PC-9 (cell line): ENCODE measurements around the gene NKX1-2. TPM values are rescaled to one million over a fixed set of nuclear protein-coding genes. Genes with fewer than 3 reads are reported as not detected.

Experiments used
- BruUV-seq: library from RNA; stranded (reverse); fragments of 400-500 nt; replicated peaks from 2 replicates; lab custom pipeline; 2021; lab: Mats Ljungman, UMichigan
- CTCF ChIA-PET: fragments of 300-600 bp; sonication (Branson Sonifier 250); formaldehyde crosslinking; loops from one replicate; lab custom pipeline; 2022; ENCODE audit warnings: antibody characterized with exemption; lab: Charles Lee
- POLR2A ChIA-PET: fragments of 300-600 bp; sonication (Branson Sonifier 250); formaldehyde crosslinking; loops from one replicate; lab custom pipeline; 2022; ENCODE audit warnings: antibody characterized with exemption; ENCODE audit not compliant: unreplicated experiment; lab: Charles Lee
- DNase-seq, 2 experiments: peaks; one replicate each; pipeline versions ENCODE4 v3.0.0 to v3.0.0-alpha.2; 2015 to 2022; ENCODE audit warnings: mixed read lengths in 1 of 2
- H2AFZ ChIP-seq: fragments of 200-600 bp; sonication (generic); 2 replicates; pipeline ENCODE4 v1.8.1; 2017; ENCODE audit warnings: antibody characterized with exemption
- H3F3A ChIP-seq: fragments of 200-600 bp; sonication (generic); 2 replicates; pipeline ENCODE4 v1.8.1; 2017; ENCODE audit warnings: antibody characterized with exemption, mild to moderate bottlenecking, low read depth; ENCODE audit not compliant: insufficient read depth
- H3K27ac ChIP-seq: fragments of 200-600 bp; sonication (generic); 2 replicates; pipeline ENCODE4 v1.6.1; 2016; ENCODE audit warnings: mixed run types
- H3K27me3 ChIP-seq: fragments of 200-600 bp; sonication (generic); 2 replicates; pipeline ENCODE4 v1.6.1; 2016; ENCODE audit warnings: low read depth, mixed run types; ENCODE audit not compliant: insufficient read depth
- H3K36me3 ChIP-seq: fragments of 200-600 bp; sonication (generic); 2 replicates; pipeline ENCODE4 v1.6.1; 2016; ENCODE audit warnings: low read depth, mixed run types
- H3K4me1 ChIP-seq: fragments of 200-600 bp; sonication (generic); replicated peaks from 2 replicates; pipeline ENCODE4 v1.6.1; 2016; ENCODE audit warnings: mixed run types; ENCODE audit not compliant: insufficient read depth
- H3K4me2 ChIP-seq: fragments of 200-600 bp; sonication (generic); 2 replicates; pipeline ENCODE4 v1.6.1; 2017; ENCODE audit warnings: mixed run types
- H3K4me3 ChIP-seq: fragments of 200-600 bp; sonication (generic); 2 replicates; pipeline ENCODE4 v1.6.1; 2016; ENCODE audit warnings: mixed run types
- H3K79me2 ChIP-seq: fragments of 200-600 bp; sonication (generic); 2 replicates; pipeline ENCODE4 v1.6.1; 2017; ENCODE audit warnings: low read depth, mixed run types
- H3K9me2 ChIP-seq: fragments of 200-600 bp; sonication (generic); 2 replicates; pipeline ENCODE4 v1.8.1; 2017; ENCODE audit warnings: mild to moderate bottlenecking; ENCODE audit not compliant: insufficient read depth
- H3K9me3 ChIP-seq: fragments of 200-600 bp; sonication (generic); 2 replicates; pipeline ENCODE4 v1.8.1; 2016; ENCODE audit warnings: low read depth; ENCODE audit not compliant: insufficient read depth
- H4K20me1 ChIP-seq: fragments of 200-600 bp; sonication (generic); 2 replicates; pipeline ENCODE4 v1.8.1; 2017; ENCODE audit not compliant: insufficient read depth
- EZH2 ChIP-seq: fragments of 200-600 bp; sonication (generic); IDR thresholded peaks from 2 replicates; pipeline ENCODE4 v1.8.0; 2017; ENCODE audit warnings: antibody characterized with exemption, low read depth
- intact Hi-C: fragments of 100-400 bp; cut with micrococcal nuclease; formaldehyde crosslinking; loops from one replicate; pipeline ENCODE4 v1.10.0; 2022; ENCODE audit not compliant: unreplicated experiment
- total RNA-seq: library from RNA; stranded (reverse); gene quantifications from 2 replicates; pipeline ENCODE4 v1.2.3, GENCODE V29; 2021
- TF ChIP-seq, protein P1 (sequence below): fragments of 200-600 bp; sonication (generic); conservative IDR thresholded peaks from 2 replicates; pipeline ENCODE4 v1.6.1; 2017; ENCODE audit warnings: mixed run types, antibody characterized with exemption, mild to moderate bottlenecking, moderate library complexity

Gene NKX1-2
- total RNA-seq, 1 experiment from 2014 or later: 2.9 TPM

- H3K4me2 ChIP-seq: no peak overlapping the region
- no TSS peak for BruUV-seq
Measured at GRCh38 chr10:124492266-124492665, 42.4 kb upstream of the NKX1-2 start.

GRCh38 chr10:124491105-124491504 lies 41.3 kb upstream of the NKX1-2 start:
- TF ChIP-seq, protein P1, sequence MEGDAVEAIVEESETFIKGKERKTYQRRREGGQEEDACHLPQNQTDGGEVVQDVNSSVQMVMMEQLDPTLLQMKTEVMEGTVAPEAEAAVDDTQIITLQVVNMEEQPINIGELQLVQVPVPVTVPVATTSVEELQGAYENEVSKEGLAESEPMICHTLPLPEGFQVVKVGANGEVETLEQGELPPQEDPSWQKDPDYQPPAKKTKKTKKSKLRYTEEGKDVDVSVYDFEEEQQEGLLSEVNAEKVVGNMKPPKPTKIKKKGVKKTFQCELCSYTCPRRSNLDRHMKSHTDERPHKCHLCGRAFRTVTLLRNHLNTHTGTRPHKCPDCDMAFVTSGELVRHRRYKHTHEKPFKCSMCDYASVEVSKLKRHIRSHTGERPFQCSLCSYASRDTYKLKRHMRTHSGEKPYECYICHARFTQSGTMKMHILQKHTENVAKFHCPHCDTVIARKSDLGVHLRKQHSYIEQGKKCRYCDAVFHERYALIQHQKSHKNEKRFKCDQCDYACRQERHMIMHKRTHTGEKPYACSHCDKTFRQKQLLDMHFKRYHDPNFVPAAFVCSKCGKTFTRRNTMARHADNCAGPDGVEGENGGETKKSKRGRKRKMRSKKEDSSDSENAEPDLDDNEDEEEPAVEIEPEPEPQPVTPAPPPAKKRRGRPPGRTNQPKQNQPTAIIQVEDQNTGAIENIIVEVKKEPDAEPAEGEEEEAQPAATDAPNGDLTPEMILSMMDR: no peak
- no peak for TF ChIP-seq EZH2

More at GRCh38 chr10:124492266-124492665, 42.4 kb upstream of the NKX1-2 start:
- POLR2A ChIA-PET: no interaction called here
- Histone ChIP-seq H3K27ac (no peak overlapping the region), H3K27me3 (no peaks in the 10 kb centered on the region), H3K36me3 (no peaks in the 10 kb centered on the region), H3K79me2 (no peaks in the 10 kb centered on the region), H4K20me1 (no peaks in the 10 kb centered on the region), H3K4me3 (no peak overlapping the region), H3K9me3 (no peaks in the 10 kb centered on the region), H3K4me1 (no peaks in the 10 kb centered on the region), H3F3A (no peaks in the 10 kb centered on the region), H2AFZ (no peak overlapping the region), H3K9me2 (no peaks in the 10 kb centered on the region)
- no peak for TF ChIP-seq EZH2
- TF ChIP-seq, protein P1: no peak
- DNase-seq: no peak
- CTCF ChIA-PET: no interaction called here
- intact Hi-C loops: no loop called here

DNA sequence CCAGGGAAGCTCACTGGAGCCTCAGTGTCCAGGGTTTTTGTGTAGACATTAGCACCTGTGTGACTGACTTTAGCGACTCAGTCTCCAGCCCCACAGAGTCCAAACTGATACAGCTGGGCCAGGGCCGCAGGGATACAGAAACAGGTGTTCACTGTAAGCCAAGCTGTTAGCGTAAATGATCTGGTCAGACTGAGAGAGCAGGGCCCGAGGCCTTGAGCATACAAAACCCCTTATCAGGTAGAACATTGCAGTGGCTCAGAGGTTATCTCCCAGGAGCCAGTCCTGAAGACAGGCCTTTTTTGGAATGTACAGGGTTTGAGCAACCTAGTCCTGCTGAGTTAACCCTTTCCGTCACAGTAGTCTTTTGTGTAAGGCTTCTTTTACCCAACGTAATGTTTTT lies 36.8 kb upstream of the NKX1-2 start:
- H3K4me1 ChIP-seq: no peaks in the 10 kb centered on the region
- H3K27ac ChIP-seq: no peak overlapping the region
- BruUV-seq: no TSS peak
- no peak overlapping the region for H2AFZ ChIP-seq
- intact Hi-C loops: no loop called here
- no peak overlapping the region for H3K4me2 ChIP-seq
- no peak overlapping the region for H3K4me3 ChIP-seq
- H3K9me2 ChIP-seq: no peaks in the 10 kb centered on the region
- no peaks in the 10 kb centered on the region for H3K79me2 ChIP-seq
- H3K27me3 ChIP-seq: no peaks in the 10 kb centered on the region
- ChIA-PET CTCF (no interaction called here), POLR2A (no interaction called here)
- H3F3A ChIP-seq: no peaks in the 10 kb centered on the region
- TF ChIP-seq EZH2: no peak
- TF ChIP-seq, protein P1: no peak
- no peaks in the 10 kb centered on the region for H4K20me1 ChIP-seq
- no peaks in the 10 kb centered on the region for H3K9me3 ChIP-seq
- DNase-seq: no peak
- no peaks in the 10 kb centered on the region for H3K36me3 ChIP-seq

More at GRCh38 chr10:124491105-124491504, 41.3 kb upstream of the NKX1-2 start:
- CTCF ChIA-PET: no interaction called here
- H3K27me3 ChIP-seq: no peaks in the 10 kb centered on the region
- no peak overlapping the region for H3K4me2 ChIP-seq
- H3K36me3 ChIP-seq: no peaks in the 10 kb centered on the region
- H3F3A ChIP-seq: no peaks in the 10 kb centered on the region
- H3K9me3 ChIP-seq: no peaks in the 10 kb centered on the region
- no peak overlapping the region for H3K27ac ChIP-seq
- H3K9me2 ChIP-seq: no peaks in the 10 kb centered on the region
- H4K20me1 ChIP-seq: no peaks in the 10 kb centered on the region
- BruUV-seq: no TSS peak
- POLR2A ChIA-PET: no interaction called here
- H3K79me2 ChIP-seq: no peaks in the 10 kb centered on the region
- no peaks in the 10 kb centered on the region for H3K4me1 ChIP-seq
- intact Hi-C loops: no loop called here
- H3K4me3 ChIP-seq: no peak overlapping the region
- H2AFZ ChIP-seq: no peak overlapping the region
- no peak for DNase-seq
